HG03342 (cell line): ENCODE data around the gene NHLH1.

Source experiments
- ATAC-seq: cut with Tn5 transposase; IDR thresholded peaks from one replicate; pipeline ENCODE4 v1.9.1; 2021; ENCODE audit warnings: mild to moderate bottlenecking, moderate library complexity; ENCODE audit not compliant: unreplicated experiment

The NHLH1 gene

GRCh38 chr1:160409486-160409885 is 42.6 kb downstream of the NHLH1 start:
- ATAC-seq, result no peak

GRCh38 chr1:160410406-160411005 is 43.6 kb downstream of the NHLH1 start:
- ATAC-seq, result no peak

DNA sequence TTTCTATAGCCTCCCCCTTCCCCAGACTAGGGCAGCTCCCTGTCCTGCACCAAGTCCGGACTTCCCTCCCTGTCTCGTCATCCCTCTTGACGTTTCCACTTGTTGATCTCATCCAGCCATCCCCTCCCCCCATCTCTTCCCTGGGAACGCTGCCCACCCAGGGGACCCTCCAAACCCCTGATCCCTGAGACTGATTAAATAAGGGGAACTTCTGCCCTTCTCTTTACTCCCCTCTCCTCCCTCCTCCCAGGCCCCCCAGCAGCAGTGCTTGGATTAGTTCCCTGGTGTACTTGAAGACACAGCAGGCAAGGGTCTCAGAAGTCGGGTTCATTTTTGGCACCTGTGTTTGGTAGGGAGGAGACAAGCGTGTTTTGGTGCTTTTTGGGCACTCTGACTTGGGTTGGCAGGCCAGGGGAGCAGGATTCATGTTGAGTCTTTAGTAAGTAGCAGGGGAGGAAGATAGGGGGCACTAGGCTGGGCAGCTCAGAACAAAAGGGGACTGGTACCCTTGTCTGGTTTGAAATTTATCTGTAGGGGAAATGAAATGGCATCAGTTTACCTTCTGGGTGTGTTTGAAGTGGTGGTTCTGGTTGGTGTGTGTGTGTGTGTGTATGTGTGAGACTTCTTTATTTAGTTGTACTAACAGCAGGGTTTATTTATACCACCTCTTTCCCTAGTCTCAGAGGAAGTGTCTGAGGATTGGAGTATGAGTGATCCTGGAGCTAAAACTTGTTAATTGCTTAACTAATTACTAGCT is 44.6 kb downstream of the NHLH1 start:
- ATAC-seq, result no peak

DNA sequence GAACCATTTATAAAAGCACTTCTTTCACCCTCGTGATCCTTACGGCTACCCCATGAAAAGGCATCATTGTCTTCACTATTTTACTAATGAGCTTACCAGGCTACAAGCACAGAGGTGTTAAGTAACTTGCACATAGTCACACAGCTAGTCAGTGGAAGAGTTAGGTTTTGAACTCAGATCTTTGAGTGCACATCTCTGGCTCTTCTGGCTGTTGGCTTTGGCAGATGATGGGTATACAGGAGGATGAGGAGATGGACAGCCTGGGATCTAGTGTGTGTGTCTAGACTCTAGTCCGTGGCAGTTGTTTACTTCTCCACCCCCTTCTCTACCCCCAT is 45.1 kb downstream of the NHLH1 start:
- ATAC-seq, result no peak

GRCh38 chr1:160413716-160414115 is 46.8 kb downstream of the NHLH1 start:
- ATAC-seq, result no peak

DNA sequence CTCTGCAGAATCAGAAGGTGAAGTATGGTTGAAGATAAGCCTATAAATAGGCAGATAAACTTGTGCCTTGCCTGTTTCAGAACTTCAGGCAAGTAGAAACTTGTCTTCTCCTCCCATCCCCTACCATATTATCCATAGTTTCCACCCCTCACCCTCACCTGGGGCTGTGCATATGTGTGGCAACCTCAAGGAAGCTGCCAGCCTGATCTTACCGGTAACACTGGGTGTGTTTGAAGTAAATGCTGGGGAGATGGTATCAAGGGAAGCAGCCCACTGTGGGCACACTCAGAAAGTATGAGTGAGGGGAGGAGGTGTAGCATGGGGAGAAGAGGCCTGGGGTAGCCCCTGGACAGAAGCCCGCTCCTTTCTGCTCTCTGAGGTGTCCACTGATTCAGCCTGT is 48.0 kb downstream of the NHLH1 start:
- no peak for ATAC-seq

- no peak for ATAC-seq
These were observed 48.9 kb downstream of the NHLH1 start for GRCh38 chr1:160415696-160416290.

- ATAC-seq, result no peak
These were observed 49.5 kb downstream of the NHLH1 start for GRCh38 chr1:160416369-160416768.

DNA sequence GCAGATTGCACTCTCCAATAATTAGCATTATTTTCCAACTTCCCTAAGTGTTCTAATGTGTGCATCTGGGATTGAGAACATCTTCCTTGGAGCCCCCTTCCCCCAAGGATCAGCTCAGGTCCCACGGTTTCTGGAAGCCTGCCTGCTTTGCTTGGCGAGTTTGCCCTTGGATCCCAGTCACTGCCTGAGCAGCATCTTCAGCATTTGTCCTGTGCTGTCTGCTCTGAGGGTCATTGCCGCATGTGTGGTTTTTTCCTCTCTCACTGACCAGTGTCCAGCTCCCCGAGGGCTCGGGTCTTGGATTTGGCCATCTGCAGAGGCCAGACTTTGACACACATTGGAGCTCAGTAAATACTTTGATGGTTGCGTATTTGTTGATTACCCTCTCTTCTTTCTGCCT is 51.6 kb downstream of the NHLH1 start:
- ATAC-seq, result no peak

- no peak for ATAC-seq
These were observed 52.4 kb downstream of the NHLH1 start for GRCh38 chr1:160419150-160419837.

GRCh38 chr1:160419838-160420169 is 52.9 kb downstream of the NHLH1 start:
- ATAC-seq, result no peak

DNA sequence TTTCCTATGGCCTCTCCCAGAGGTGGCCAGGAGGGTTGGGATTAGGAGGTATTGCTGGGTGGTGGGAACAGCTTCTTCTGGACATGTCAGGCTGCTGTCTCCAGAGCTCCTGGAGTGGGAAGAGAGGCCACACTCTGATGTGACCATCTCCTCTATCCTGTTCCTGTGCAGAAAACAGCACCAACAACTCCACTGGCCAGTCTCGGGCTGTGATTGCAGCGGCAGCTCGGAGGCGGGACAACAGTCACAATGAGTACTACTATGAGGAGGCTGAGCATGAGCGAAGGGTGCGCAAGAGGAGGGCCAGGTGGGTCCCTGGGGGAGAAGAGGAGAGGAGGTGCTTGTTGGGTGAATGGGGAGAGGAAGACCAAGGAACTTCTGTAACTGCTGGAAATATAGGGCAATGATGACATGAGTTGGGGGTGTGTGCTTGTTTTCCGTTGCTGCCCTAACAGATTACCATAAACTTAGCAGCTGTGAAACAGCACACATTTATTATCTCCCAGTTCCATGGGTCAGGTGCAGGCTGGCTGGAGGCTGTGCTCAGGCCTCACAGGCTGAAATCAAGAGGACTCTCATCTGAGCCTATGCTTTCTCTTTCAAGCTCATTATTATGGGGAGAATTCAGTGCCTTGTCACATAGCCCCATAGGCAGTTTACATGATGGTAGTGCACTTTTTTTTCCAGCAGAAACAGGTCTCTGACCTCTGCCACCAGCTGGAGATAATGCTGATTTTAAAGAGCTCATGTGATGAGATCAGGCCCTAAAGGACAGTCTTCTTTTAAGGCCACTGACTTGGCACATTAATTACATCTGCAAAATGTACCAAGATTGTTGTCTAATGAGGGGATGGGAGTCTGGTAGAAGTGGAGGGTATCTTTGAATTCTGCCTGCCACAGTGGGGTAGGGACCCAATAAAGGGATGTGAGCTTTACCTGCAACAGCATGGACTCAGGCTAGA is 54.3 kb downstream of the NHLH1 start:
- ATAC-seq, result no peak

DNA sequence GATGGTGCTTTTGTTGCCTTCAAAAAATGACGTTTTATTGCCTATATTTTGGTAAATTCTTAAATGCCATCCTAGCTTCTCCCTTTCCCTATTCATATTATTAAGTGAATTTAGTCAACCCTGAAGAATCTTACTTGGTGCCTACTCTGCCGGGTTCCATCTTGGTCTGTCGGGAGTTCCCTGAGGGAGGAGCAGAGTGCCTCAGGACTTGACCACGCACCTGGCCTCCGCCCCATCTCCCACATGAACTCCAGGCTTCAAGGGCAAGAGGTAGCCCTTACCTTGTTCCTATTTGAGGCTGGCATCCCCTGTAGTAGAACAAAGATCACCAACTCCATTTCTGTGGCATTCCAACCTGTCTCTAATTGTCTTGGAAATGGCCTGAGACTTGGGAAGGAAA is 55.0 kb downstream of the NHLH1 start:
- ATAC-seq, result no peak
